Measurements from ENCODE around the gene NPR2. TPM values are rescaled to one million over a fixed set of nuclear protein-coding genes. Genes with fewer than 3 reads are reported as not detected.

NPR2 gene
- total and polyA plus RNA-seq, 7 experiments from 2014 or later, result 1.0 to 22.2 (median 3.9) TPM

GRCh38 chr9:35858458-35858857 is 67.1 kb downstream of the NPR2 start:
- no peaks in the 10 kb centered on the region for H3K4me1 ChIP-seq (ENCODE audit: control insufficient read depth in 2 of 2, insufficient read depth in 2 of 2, low read length in 2 of 2)
- Mint-ChIP-seq H3K9me3 (no peaks in the 10 kb centered on the region), H3K4me1 (peaks cover 0 to 13% (median 3%) of the 10 kb centered on the region in 7 donors), H3K36me3 (peaks cover 0 to under 1% (median 0%) of the 10 kb centered on the region in 5 donors), H3K4me3 (no peak overlapping the region), H3K27me3 (peaks cover 0 to 21% (median 13%) of the 10 kb centered on the region in 5 donors), H3K27ac (no peak overlapping the region)
- H3K4me3 ChIP-seq (ENCODE audit: low read length), result no peak overlapping the region
- H3K27ac ChIP-seq (ENCODE audit: low read depth, low read length), result no peak overlapping the region
- no peaks in the 10 kb centered on the region for H3K9me3 ChIP-seq (ENCODE audit: control insufficient read depth in 2 of 3, low read length in 3 of 3)
- ATAC-seq (no peak), DNase-seq (no peak)
- ChIA-PET CTCF (interaction anchor here (1.2 kb wide), 1 partner anchor 68 kb away, joined by 4 read pairs; no protein-coding TSS in a partner anchor), POLR2A (no interaction called here)
- no peaks in the 10 kb centered on the region for H3K36me3 ChIP-seq (ENCODE audit: control insufficient read depth in 2 of 3, insufficient read depth in 3 of 3, low read length in 3 of 3)
- intact Hi-C loops (cut with micrococcal nuclease), result no loop called here
- no peaks in the 10 kb centered on the region for H3K27me3 ChIP-seq (ENCODE audit: control insufficient read depth in 2 of 2, insufficient read depth in 2 of 2, low read length in 2 of 2)

Other genes starting within 250 kb of the NPR2 start
- gene TESK1, start 186.3 kb upstream of the NPR2 start, total RNA-seq, result 10 to 100 TPM; 25.4 to 45.5 (median 39.2) TPM
- 1 to 10 TPM; 3.5 to 7.1 TPM for gene TESK1, start 186.3 kb upstream of the NPR2 start, polyA plus RNA-seq
- 10 to 100 TPM in 1 of 5 experiments, 1 to 10 TPM in 4; 2.7 to 12.1 (median 6.8) TPM for gene CD72, start 173.2 kb upstream of the NPR2 start, total RNA-seq
- under 1 TPM; 0.40 to 0.87 TPM for gene CD72, start 173.2 kb upstream of the NPR2 start, polyA plus RNA-seq
- 100 to 1,000 TPM in 1 of 5 experiments, 10 to 100 TPM in 4; 16.9 to 225 (median 45.6) TPM for gene SIT1, start 140.7 kb upstream of the NPR2 start, total RNA-seq
- 100 to 1,000 TPM in 1 of 2 donors, 10 to 100 TPM in 1; 97.4 to 162 TPM for gene SIT1, start 140.7 kb upstream of the NPR2 start, polyA plus RNA-seq
- gene RMRP, start 133.6 kb upstream of the NPR2 start, total RNA-seq, result over 10,000 TPM in 1 of 5 experiments, 1,000 to 10,000 TPM in 4; 5,750 to 11,273 (median 9,225) TPM
- 10 to 100 TPM in 1 of 2 donors, not detected in 1; 49.2 TPM for gene RMRP, start 133.6 kb upstream of the NPR2 start, polyA plus RNA-seq
- 10 to 100 TPM; 12.0 to 37.4 (median 16.4) TPM for gene CCDC107, start 133.3 kb upstream of the NPR2 start, total RNA-seq
- 10 to 100 TPM; 49.1 to 65.7 TPM for gene CCDC107, start 133.3 kb upstream of the NPR2 start, polyA plus RNA-seq
- gene ARHGEF39, start 126.4 kb upstream of the NPR2 start, total RNA-seq, result 10 to 100 TPM in 1 of 5 experiments, 1 to 10 TPM in 1, under 1 TPM in 1, not detected in 2; 0.11 to 10.4 (median 1.0) TPM
- under 1 TPM; 0.12 to 0.44 TPM for gene ARHGEF39, start 126.4 kb upstream of the NPR2 start, polyA plus RNA-seq
- gene CA9, start 117.7 kb upstream of the NPR2 start, total RNA-seq, result under 1 TPM in 1 of 5 experiments, not detected in 4; 0.36 TPM
- not detected for gene CA9, start 117.7 kb upstream of the NPR2 start, polyA plus RNA-seq
- 100 to 1,000 TPM in 2 of 5 experiments, 10 to 100 TPM in 3; 15.0 to 136 (median 47.6) TPM for gene TPM2, start 101.7 kb upstream of the NPR2 start, total RNA-seq
- under 1 TPM in 1 of 2 donors, not detected in 1; 0.87 TPM for gene TPM2, start 101.7 kb upstream of the NPR2 start, polyA plus RNA-seq
- gene TLN1, start 59.4 kb upstream of the NPR2 start, total RNA-seq, result 100 to 1,000 TPM; 191 to 369 (median 241) TPM
- 100 to 1,000 TPM in 1 of 2 donors, 10 to 100 TPM in 1; 33.8 to 112 TPM for gene TLN1, start 59.4 kb upstream of the NPR2 start, polyA plus RNA-seq
- 10 to 100 TPM; 13.4 to 22.1 (median 20.9) TPM for gene CREB3, start 58.9 kb upstream of the NPR2 start, total RNA-seq
- gene CREB3, start 58.9 kb upstream of the NPR2 start, polyA plus RNA-seq, result 10 to 100 TPM; 33.2 to 40.2 TPM
- 10 to 100 TPM; 22.7 to 55.4 (median 49.9) TPM for gene GBA2, start 42.4 kb upstream of the NPR2 start, total RNA-seq
- 10 to 100 TPM; 18.0 to 24.3 TPM for gene GBA2, start 42.4 kb upstream of the NPR2 start, polyA plus RNA-seq
- gene RGP1, start 42.3 kb upstream of the NPR2 start, total RNA-seq, result 10 to 100 TPM; 21.2 to 28.8 (median 23.3) TPM
- 1 to 10 TPM; 8.8 to 9.1 TPM for gene RGP1, start 42.3 kb upstream of the NPR2 start, polyA plus RNA-seq
- gene MSMP, start 37.3 kb upstream of the NPR2 start, total RNA-seq, result under 1 TPM in 3 of 5 experiments, not detected in 2; 0.48 to 0.84 (median 0.61) TPM
- gene MSMP, start 37.3 kb upstream of the NPR2 start, polyA plus RNA-seq, result not detected
- 1 to 10 TPM; 2.1 to 9.1 (median 3.2) TPM for gene SPAG8, start 20.7 kb downstream of the NPR2 start, total RNA-seq
- gene SPAG8, start 20.7 kb downstream of the NPR2 start, polyA plus RNA-seq, result 1 to 10 TPM; 1.2 to 1.9 TPM
- 10 to 100 TPM; 14.3 to 50.7 (median 22.2) TPM for gene HINT2, start 23.5 kb downstream of the NPR2 start, total RNA-seq
- gene HINT2, start 23.5 kb downstream of the NPR2 start, polyA plus RNA-seq, result 10 to 100 TPM; 63.5 to 74.5 TPM
- under 1 TPM in 1 of 5 experiments, not detected in 4; 0.32 TPM for gene FAM221B, start 37.1 kb downstream of the NPR2 start, total RNA-seq
- not detected for gene FAM221B, start 37.1 kb downstream of the NPR2 start, polyA plus RNA-seq
- 10 to 100 TPM in 4 of 5 experiments, 1 to 10 TPM in 1; 3.9 to 11.6 (median 10.6) TPM for gene TMEM8B, start 37.6 kb downstream of the NPR2 start, total RNA-seq
- gene TMEM8B, start 37.6 kb downstream of the NPR2 start, polyA plus RNA-seq, result 1 to 10 TPM; 3.0 to 3.5 TPM
- not detected for gene OR13J1, start 78.8 kb downstream of the NPR2 start, total RNA-seq
- not detected for gene OR13J1, start 78.8 kb downstream of the NPR2 start, polyA plus RNA-seq
- gene HRCT1, start 114.6 kb downstream of the NPR2 start, total RNA-seq, result not detected
- not detected for gene HRCT1, start 114.6 kb downstream of the NPR2 start, polyA plus RNA-seq
- not detected for gene SPAAR, start 117.9 kb downstream of the NPR2 start, total RNA-seq
- not detected for gene SPAAR, start 117.9 kb downstream of the NPR2 start, polyA plus RNA-seq
- gene OR2S2, start 166.6 kb downstream of the NPR2 start, total RNA-seq, result not detected
- not detected for gene OR2S2, start 166.6 kb downstream of the NPR2 start, polyA plus RNA-seq
- 10 to 100 TPM in 3 of 5 experiments, 1 to 10 TPM in 2; 7.4 to 16.7 (median 13.3) TPM for gene RECK, start 245.3 kb downstream of the NPR2 start, total RNA-seq
- gene RECK, start 245.3 kb downstream of the NPR2 start, polyA plus RNA-seq, result 10 to 100 TPM; 23.7 to 26.2 TPM